Gastroesophageal sphincter (tissue), 3 donors: ENCODE data around the gene KRTAP1-1.

Experiments
- EP300 ChIP-seq: sonication (generic); formaldehyde crosslinking; IDR thresholded peaks from one replicate; pipeline ENCODE4 v1.6.1; 2017; ENCODE audit warnings: antibody characterized with exemption, mild to moderate bottlenecking
- POLR2A ChIP-seq, 2 donors: fragments of 450-650 bp; IDR thresholded peaks; one replicate each; pipeline ENCODE4 v1.6.1; 2017; ENCODE audit warnings: antibody characterized with exemption in 2 of 2, mild to moderate bottlenecking in 2 of 2, moderate library complexity in 1 of 2
- TF ChIP-seq, protein P1 (sequence below), 4 experiments: fragments of 200-600 bp in 2 of 4; fragments of 450-650 bp in 2 of 4; sonication (generic) in 1 of 4; IDR thresholded peaks; one replicate each; pipeline ENCODE4 v1.5.1; 2017 to 2019; ENCODE audit warnings: antibody characterized with exemption in 4 of 4, mild to moderate bottlenecking in 2 of 4, moderate library complexity in 2 of 4

DNA sequence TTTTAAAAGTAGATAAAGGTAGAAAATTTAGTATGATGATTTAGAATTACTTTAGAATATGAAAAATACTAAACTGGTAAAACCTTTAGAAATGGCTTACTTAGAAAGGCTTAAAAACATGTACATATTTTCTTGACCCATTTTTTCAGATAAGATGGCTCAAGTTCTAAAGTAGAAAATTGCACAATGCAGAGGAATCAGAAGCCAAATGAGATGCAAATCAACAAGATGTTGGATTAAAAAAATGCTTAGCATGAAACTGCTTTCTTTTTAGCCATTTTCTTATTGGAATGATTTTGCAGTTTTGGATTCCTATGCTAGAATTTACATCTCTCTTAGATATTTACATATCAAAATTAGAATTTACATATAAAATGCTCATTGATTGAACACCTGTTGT, 30.8 kb downstream of the KRTAP1-1 start:
- no peak for TF ChIP-seq POLR2A (IDR thresholded peaks at IDR 0.05)
- TF ChIP-seq, protein P1, sequence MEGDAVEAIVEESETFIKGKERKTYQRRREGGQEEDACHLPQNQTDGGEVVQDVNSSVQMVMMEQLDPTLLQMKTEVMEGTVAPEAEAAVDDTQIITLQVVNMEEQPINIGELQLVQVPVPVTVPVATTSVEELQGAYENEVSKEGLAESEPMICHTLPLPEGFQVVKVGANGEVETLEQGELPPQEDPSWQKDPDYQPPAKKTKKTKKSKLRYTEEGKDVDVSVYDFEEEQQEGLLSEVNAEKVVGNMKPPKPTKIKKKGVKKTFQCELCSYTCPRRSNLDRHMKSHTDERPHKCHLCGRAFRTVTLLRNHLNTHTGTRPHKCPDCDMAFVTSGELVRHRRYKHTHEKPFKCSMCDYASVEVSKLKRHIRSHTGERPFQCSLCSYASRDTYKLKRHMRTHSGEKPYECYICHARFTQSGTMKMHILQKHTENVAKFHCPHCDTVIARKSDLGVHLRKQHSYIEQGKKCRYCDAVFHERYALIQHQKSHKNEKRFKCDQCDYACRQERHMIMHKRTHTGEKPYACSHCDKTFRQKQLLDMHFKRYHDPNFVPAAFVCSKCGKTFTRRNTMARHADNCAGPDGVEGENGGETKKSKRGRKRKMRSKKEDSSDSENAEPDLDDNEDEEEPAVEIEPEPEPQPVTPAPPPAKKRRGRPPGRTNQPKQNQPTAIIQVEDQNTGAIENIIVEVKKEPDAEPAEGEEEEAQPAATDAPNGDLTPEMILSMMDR (IDR thresholded peaks at IDR 0.05) = no peak
- no peak for TF ChIP-seq EP300
